ENCODE results near the gene RMRP. TPM values are rescaled to one million over a fixed set of nuclear protein-coding genes. Genes with fewer than 3 reads are reported as not detected.

The RMRP gene
- total and polyA plus RNA-seq, 2 donors (not counting 1 experiment from before 2014, with no cell fraction given) = 7,890 TPM; not detected in 1

DNA sequence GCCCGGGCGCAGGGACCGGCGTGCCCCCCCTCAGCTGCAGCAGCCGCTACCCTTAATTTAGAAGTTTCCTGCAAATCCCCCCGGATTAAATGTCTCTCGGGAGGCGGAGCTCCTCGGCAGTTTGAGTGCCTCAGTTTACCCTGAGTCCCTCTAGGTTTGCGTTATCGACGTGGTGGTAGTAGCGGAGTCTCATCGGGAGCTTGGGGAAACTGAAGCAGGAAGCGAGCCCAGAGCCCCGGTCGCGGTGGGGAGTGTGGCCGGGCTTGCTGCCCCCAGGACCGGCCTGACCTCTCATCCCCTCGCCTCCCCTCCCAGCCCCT lies 32.4 kb upstream of the RMRP start:
- peak overlapping the region; percentile 99 for H3K4me2 ChIP-seq (replicated peaks; ENCODE audit: low read depth, low read length, poor library complexity, severe bottlenecking)
- peak overlapping the region; percentile 56 to 89 (median 67) for H3K4me3 ChIP-seq (ENCODE audit: control extremely low read depth in 1 of 5, extremely low read depth in 1 of 5, insufficient read depth in 1 of 5, low read depth in 2 of 5, low read length in 4 of 5)
- ChIA-PET POLR2A (interaction anchor here (0.6 to 2.5 kb wide), 7 partner anchors 13 to 1739 kb away, joined by 3 to 11 read pairs (median 3); partner anchors contain the start of genes CA9, CCDC107, CREB3 and RMRP), CTCF (interaction anchor here (0.7 to 10.0 kb wide), 8 partner anchors 14 to 76 kb away, joined by 3 to 195 read pairs (median 6); partner anchors contain the start of genes CCDC107, CD72, CREB3 and RMRP)
- DNase-seq (peak; percentile 36), ATAC-seq (ENCODE audit: low read depth) (no peak)
- WGBS (ENCODE audit: insufficient coverage) = 0% methylated on average over 14 of the region's 21 CpGs
- H4K20me1 ChIP-seq (ENCODE audit: control insufficient read depth, insufficient read depth, low read length, poor library complexity, severe bottlenecking) = no peaks in the 10 kb centered on the region
- H3K4me3 Mint-ChIP-seq = peak overlapping the region; percentile 88
- H3K4me1 Mint-ChIP-seq = peaks cover 11% of the 10 kb centered on the region
- H3K9me3 ChIP-seq (ENCODE audit: control extremely low read depth in 1 of 3, control insufficient read depth in 2 of 3, insufficient read depth in 1 of 3, low read length in 2 of 3) = no peaks in the 10 kb centered on the region
- no peaks in the 10 kb centered on the region for H3K27me3 Mint-ChIP-seq
- H3K27me3 ChIP-seq (replicated peaks in 1 of 4; ENCODE audit: control extremely low read depth in 1 of 4, control insufficient read depth in 3 of 4, insufficient read depth in 4 of 4, low read length in 3 of 4) = no peaks in the 10 kb centered on the region
- H3K79me2 ChIP-seq (ENCODE audit: control insufficient read depth, insufficient read depth, low read length) = no peaks in the 10 kb centered on the region
- peak overlapping the region; percentile 83 for H3K9ac ChIP-seq (ENCODE audit: low read length)
- H3K27ac Mint-ChIP-seq = peak overlapping the region; percentile 26
- TF ChIP-seq EZH2 (IDR thresholded peaks at IDR 0.05; ENCODE audit: borderline replicate concordance, insufficient read depth, low read depth, low read length, poor library complexity, severe bottlenecking) (no peak), CTCF (IDR thresholded peaks at IDR 0.05) (no peak)
- H3K36me3 ChIP-seq (replicated peaks in 1 of 2; ENCODE audit: control extremely low read depth in 1 of 2, control insufficient read depth in 1 of 2, extremely low read depth in 1 of 2, insufficient read depth in 2 of 2, low read length in 1 of 2) = no peaks in the 10 kb centered on the region
- no peak overlapping the region for H3K27ac ChIP-seq (ENCODE audit: low read length in 2 of 2)
- peaks cover 3 to 17% of the 10 kb centered on the region in 2 donors for H3K4me1 ChIP-seq (ENCODE audit: control insufficient read depth in 2 of 2, insufficient read depth in 2 of 2, low read length in 2 of 2)
- intact Hi-C loops (cut with micrococcal nuclease) = loop anchor here (1.0 kb wide), 1 partner anchor 31 kb away; no protein-coding TSS in a partner anchor
- H2AFZ ChIP-seq (ENCODE audit: insufficient read depth, low read depth, low read length, poor library complexity, severe bottlenecking) = peak overlapping the region; percentile 87
- no peaks in the 10 kb centered on the region for H3K9me3 Mint-ChIP-seq (ENCODE audit: insufficient read depth)

- H3K4me3 Mint-ChIP-seq = peak within 1 kb of the TSS; percentile 88
- peaks cover 11% of the 10 kb centered on the region for H3K4me1 Mint-ChIP-seq
- Histone ChIP-seq H4K20me1 (ENCODE audit: control insufficient read depth, insufficient read depth, low read length, poor library complexity, severe bottlenecking) (no peaks in the 10 kb centered on the region), H3K27me3 (replicated peaks in 1 of 4; ENCODE audit: control extremely low read depth in 1 of 4, control insufficient read depth in 3 of 4, insufficient read depth in 4 of 4, low read length in 3 of 4) (no peaks in the 10 kb centered on the region), H2AFZ (ENCODE audit: insufficient read depth, low read depth, low read length, poor library complexity, severe bottlenecking) (peak within 1 kb of the TSS; percentile 87), H3K36me3 (replicated peaks in 1 of 2; ENCODE audit: control extremely low read depth in 1 of 2, control insufficient read depth in 1 of 2, extremely low read depth in 1 of 2, insufficient read depth in 2 of 2, low read length in 1 of 2) (no peaks in the 10 kb centered on the region), H3K4me2 (replicated peaks; ENCODE audit: low read depth, low read length, poor library complexity, severe bottlenecking) (peak within 1 kb of the TSS; percentile 99), H3K27ac (ENCODE audit: low read length in 2 of 2) (peak within 1 kb of the TSS in 1 of 2 donors; percentile 65), H3K9me3 (ENCODE audit: control extremely low read depth in 1 of 3, control insufficient read depth in 2 of 3, insufficient read depth in 1 of 3, low read length in 2 of 3) (no peaks in the 10 kb centered on the region), H3K79me2 (ENCODE audit: control insufficient read depth, insufficient read depth, low read length) (no peaks in the 10 kb centered on the region), H3K9ac (ENCODE audit: low read length) (peak within 1 kb of the TSS; percentile 83), H3K4me1 (ENCODE audit: control insufficient read depth in 2 of 2, insufficient read depth in 2 of 2, low read length in 2 of 2) (peaks cover 3 to 17% of the 10 kb centered on the region in 2 donors), H3K4me3 (ENCODE audit: control extremely low read depth in 1 of 5, extremely low read depth in 1 of 5, insufficient read depth in 1 of 5, low read depth in 2 of 5, low read length in 4 of 5) (peak within 1 kb of the TSS; percentile 56 to 89 (median 67))
- DNase-seq (no peak), ATAC-seq (ENCODE audit: low read depth) (peak; percentile 9)
- TF ChIP-seq CTCF (IDR thresholded peaks at IDR 0.05) (no peak), EZH2 (IDR thresholded peaks at IDR 0.05; ENCODE audit: borderline replicate concordance, insufficient read depth, low read depth, low read length, poor library complexity, severe bottlenecking) (no peak)
- H3K27me3 Mint-ChIP-seq = no peaks in the 10 kb centered on the region
- POLR2A ChIA-PET = interaction anchor here (0.7 to 2.5 kb wide), 6 partner anchors 12 to 43 kb away, joined by 3 to 11 read pairs (median 3); partner anchors contain the start of genes CA9, CCDC107, CREB3 and RMRP
- peak within 1 kb of the TSS; percentile 72 for H3K27ac Mint-ChIP-seq
- CTCF ChIA-PET = interaction anchor here (0.7 to 10.0 kb wide), 9 partner anchors 10 to 75 kb away, joined by 3 to 195 read pairs (median 7); partner anchors contain the start of genes CCDC107, CD72, CREB3 and RMRP
- intact Hi-C loops (cut with micrococcal nuclease) = loop anchor here (1.0 kb wide), 1 partner anchor 30 kb away; no protein-coding TSS in a partner anchor
- H3K9me3 Mint-ChIP-seq (ENCODE audit: insufficient read depth) = no peaks in the 10 kb centered on the region
- 43% methylated on average over 61 of the region's 61 CpGs for WGBS (ENCODE audit: insufficient coverage)
These were observed 31.9 kb upstream of the RMRP start, which contains the start of gene TPM2 for GRCh38 chr9:35689542-35690293. TSS of gene TPM2 (minus strand) at chr9:35689925. CDS start at chr9:35689817, 108 bp downstream.

All from B cell (primary cell).